H1 (cell line): ENCODE results near the gene SPECC1. TPM values are rescaled to one million over a fixed set of nuclear protein-coding genes. Genes with fewer than 3 reads are reported as not detected.
A peak's percentile ranks its signal among the peaks of the same experiment; 100 is the strongest.

Experiments used
- CTCF ChIA-PET: fragments of 300-600 bp; sonication (Branson Sonifier 250); formaldehyde crosslinking; loops from one replicate; lab custom pipeline; 2021; ENCODE audit not compliant: partially characterized antibody; lab: Charles Lee
- POLR2A ChIA-PET: fragments of 300-600 bp; sonication (Branson Sonifier 250); formaldehyde crosslinking; loops from one replicate; lab custom pipeline; 2021; ENCODE audit warnings: inconsistent platforms; ENCODE audit not compliant: partially characterized antibody; lab: Charles Lee
- DNase-seq, 2 experiments: peaks; one replicate each; pipeline versions ENCODE4 v3.0.0 to v3.0.0-alpha.2; 2010 to 2022; ENCODE audit warnings: low spot score in 2 of 2, low read depth in 1 of 2, mixed read lengths in 1 of 2
- FAIRE-seq: peaks from 2 replicates; lab custom pipeline; 2011; peaks lifted over from hg19 to GRCh38; lab: Jason Lieb, UNC
- H2AFZ ChIP-seq: 2 replicates; pipeline ENCODE4 v1.8.1; 2012; ENCODE audit warnings: low read length, inconsistent platforms
- H2AK5ac ChIP-seq: 2 replicates; pipeline ENCODE4 v1.6.1; 2013; ENCODE audit warnings: low read depth, low read length
- H2BK120ac ChIP-seq: replicated peaks from 2 replicates; pipeline ENCODE3; 2013; ENCODE audit warnings: low read depth, low read length, inconsistent platforms
- H2BK12ac ChIP-seq: 2 replicates; pipeline ENCODE4 v1.6.1; 2013; ENCODE audit warnings: low read depth, low read length
- H2BK15ac ChIP-seq: 2 replicates; pipeline ENCODE4 v1.6.1; 2013; ENCODE audit warnings: low read length
- H2BK20ac ChIP-seq: 2 replicates; pipeline ENCODE4 v1.6.1; 2013; ENCODE audit warnings: low read length
- H2BK5ac ChIP-seq: 2 replicates; pipeline ENCODE4 v1.6.1; 2013; ENCODE audit warnings: low read depth, low read length
- H3K14ac ChIP-seq: 2 replicates; pipeline ENCODE4 v1.6.1; 2013; ENCODE audit warnings: inconsistent platforms; ENCODE audit not compliant: insufficient read length
- H3K18ac ChIP-seq: 2 replicates; pipeline ENCODE4 v1.6.1; 2013; ENCODE audit warnings: low read length; ENCODE audit errors: extremely low read depth
- H3K23ac ChIP-seq: 2 replicates; pipeline ENCODE4 v1.6.1; 2013; ENCODE audit warnings: inconsistent platforms; ENCODE audit not compliant: insufficient read length
- H3K23me2 ChIP-seq: 2 replicates; pipeline ENCODE4 v1.6.1; 2013; ENCODE audit warnings: low read depth, low read length
- H3K27ac ChIP-seq: 2 replicates; pipeline ENCODE4 v1.6.1; 2011; ENCODE audit warnings: low read depth, low read length, inconsistent platforms
- H3K27me3 ChIP-seq, 4 experiments: replicated peaks in 1 of 4; 1 replicate in 1 of 4; 2 replicates in 3 of 4; pipeline versions ENCODE4 v1.6.1 to v1.8.1; 2011 to 2013; ENCODE audit warnings: low read length in 3 of 4, mild to moderate bottlenecking in 3 of 4, inconsistent platforms in 2 of 4, mixed read lengths in 2 of 4, moderate library complexity in 1 of 4; ENCODE audit not compliant: control insufficient read depth in 3 of 4, insufficient read depth in 3 of 4; ENCODE audit errors: extremely low read depth in 1 of 4
- H3K36me3 ChIP-seq, 4 experiments: 2 replicates each; pipeline versions ENCODE4 v1.6.1 to v1.8.1; 2011 to 2013; ENCODE audit warnings: mild to moderate bottlenecking in 4 of 4, low read length in 3 of 4, moderate library complexity in 2 of 4, control low read depth in 1 of 4, inconsistent platforms in 1 of 4; ENCODE audit not compliant: insufficient read depth in 4 of 4, control insufficient read depth in 2 of 4
- H3K4ac ChIP-seq: replicated peaks from 2 replicates; pipeline ENCODE3; 2013; ENCODE audit warnings: low read length, low read depth, mixed read lengths, inconsistent platforms; ENCODE audit not compliant: insufficient read length
- H3K4me1 ChIP-seq, 4 experiments: replicated peaks in 1 of 4; 1 replicate in 1 of 4; 2 replicates in 3 of 4; pipeline versions ENCODE4 v1.6.1 to v1.8.1; 2011 to 2013; ENCODE audit warnings: low read length in 3 of 4, inconsistent platforms in 2 of 4, mixed read lengths in 1 of 4; ENCODE audit not compliant: insufficient read depth in 4 of 4, control insufficient read depth in 3 of 4
- H3K4me2 ChIP-seq, 2 experiments: 2 replicates each; pipeline versions ENCODE4 v1.6.1 to v1.8.1; 2011 to 2013; ENCODE audit warnings: low read depth in 2 of 2, low read length in 2 of 2, control low read depth in 1 of 2, inconsistent platforms in 1 of 2, mild to moderate bottlenecking in 1 of 2; ENCODE audit not compliant: insufficient read depth in 1 of 2
- H3K4me3 ChIP-seq, 4 experiments: fragments of 200-600, 300-600 bp in 1 of 4; sonication (generic), shearing (Covaris generic), sonication (Bioruptor Twin) in 1 of 4; 2 replicates each; pipeline versions ENCODE4 v1.5.1 to v1.8.1; 2011 to 2016; ENCODE audit warnings: low read length in 4 of 4, low read depth in 3 of 4, control low read depth in 2 of 4, inconsistent platforms in 2 of 4, mild to moderate bottlenecking in 2 of 4, mixed read lengths in 1 of 4, moderate library complexity in 1 of 4; ENCODE audit not compliant: insufficient read depth in 2 of 4; ENCODE audit errors: extremely low read depth in 1 of 4
- H3K56ac ChIP-seq: replicated peaks from 2 replicates; pipeline ENCODE3; 2013; ENCODE audit warnings: low read depth, mild to moderate bottlenecking, mixed read lengths, low read length, inconsistent platforms; ENCODE audit not compliant: insufficient read length
- H3K79me1 ChIP-seq: 2 replicates; pipeline ENCODE4 v1.6.1; 2013; ENCODE audit warnings: low read depth, low read length, control low read depth
- H3K79me2 ChIP-seq, 2 experiments: 2 replicates each; pipeline versions ENCODE4 v1.6.1 to v1.8.1; 2012 to 2013; ENCODE audit warnings: low read length in 2 of 2, mild to moderate bottlenecking in 2 of 2, inconsistent platforms in 1 of 2; ENCODE audit not compliant: insufficient read depth in 2 of 2, control insufficient read depth in 1 of 2
- H3K9ac ChIP-seq, 4 experiments: replicated peaks in 1 of 4; 1 replicate in 1 of 4; 2 replicates in 3 of 4; pipeline versions ENCODE4 v1.6.1 to v1.8.1; 2011 to 2013; ENCODE audit warnings: low read depth in 3 of 4, low read length in 3 of 4, control low read depth in 2 of 4, mild to moderate bottlenecking in 2 of 4, moderate library complexity in 2 of 4, inconsistent platforms in 1 of 4; ENCODE audit errors: extremely low read depth in 1 of 4
- H3K9me3 ChIP-seq, 2 experiments: 2 replicates each; pipeline versions ENCODE4 v1.6.1 to v1.8.1; 2012 to 2013; ENCODE audit warnings: mild to moderate bottlenecking in 2 of 2, moderate library complexity in 2 of 2, control low read depth in 1 of 2, inconsistent platforms in 1 of 2, low read depth in 1 of 2, low read length in 1 of 2, mixed read lengths in 1 of 2; ENCODE audit not compliant: insufficient read depth in 2 of 2
- H4K20me1 ChIP-seq, 2 experiments: replicated peaks in 1 of 2; 2 replicates each; pipeline versions ENCODE3 to v1.8.1; 2011 to 2013; ENCODE audit warnings: inconsistent platforms in 2 of 2, low read length in 2 of 2, mild to moderate bottlenecking in 1 of 2; ENCODE audit not compliant: insufficient read depth in 2 of 2, control insufficient read depth in 1 of 2
- H4K5ac ChIP-seq: 2 replicates; pipeline ENCODE4 v1.6.1; 2013; ENCODE audit warnings: low read length, low read depth, mixed read lengths, inconsistent platforms; ENCODE audit not compliant: insufficient read length
- H4K8ac ChIP-seq: 2 replicates; pipeline ENCODE4 v1.8.0; 2013; ENCODE audit warnings: mild to moderate bottlenecking, moderate library complexity, low read length, inconsistent platforms; ENCODE audit not compliant: insufficient read depth; ENCODE audit errors: extremely low read depth
- H4K91ac ChIP-seq: replicated peaks from 2 replicates; pipeline ENCODE3; 2013; ENCODE audit warnings: low read length, mixed read lengths, inconsistent platforms; ENCODE audit not compliant: insufficient read length
- CREB1 ChIP-seq: IDR thresholded peaks from 2 replicates; pipeline ENCODE4 v1.6.1; 2012; ENCODE audit warnings: inconsistent platforms
- SIN3A ChIP-seq, 2 experiments: IDR thresholded peaks in 1 of 2; conservative IDR thresholded peaks in 1 of 2; 2 replicates each; pipeline ENCODE4 v1.6.1; 2011 to 2012; ENCODE audit warnings: low read length in 2 of 2, improper control_type of control experiment in 1 of 2, low read depth in 1 of 2, mild to moderate bottlenecking in 1 of 2
- SIX5 ChIP-seq: IDR thresholded peaks from 2 replicates; pipeline ENCODE4 v1.6.1; 2011; ENCODE audit warnings: mild to moderate bottlenecking, low read depth, low read length
- TBP ChIP-seq: IDR thresholded peaks from 2 replicates; pipeline ENCODE4 v1.6.1; 2011; ENCODE audit warnings: low read depth, low read length, improper control_type of control experiment
- TEAD4 ChIP-seq: IDR thresholded peaks from 2 replicates; pipeline ENCODE4 v1.6.1; 2012; ENCODE audit warnings: low read depth, low read length, inconsistent platforms, mixed read lengths
- WGBS, 2 experiments: shearing (Covaris generic) in 1 of 2; methylation state at CpG; one replicate each; pipeline versions ENCODE4 v1.1.6 to v1.1.7; 2013 to 2015; ENCODE audit warnings: low lambda C conversion rate in 2 of 2, mixed read lengths in 2 of 2, inconsistent platforms in 1 of 2, low coverage in 1 of 2, missing lambda C conversion rate in 1 of 2; ENCODE audit not compliant: insufficient replicate concordance in 2 of 2, insufficient coverage in 1 of 2, insufficient read length in 1 of 2; ENCODE audit errors: extremely low coverage in 1 of 2, missing lambda C conversion rate in 1 of 2; 5-methylcytosine and 5-hydroxymethylcytosine counted together
- polyA plus RNA-seq, 7 experiments: library from polyadenylated mRNA; depleted of rRNA in 3 of 7; stranded (reverse) in 5 of 7; unstranded in 2 of 7; fragments of >200 nt in 5 of 7; fragments of 200-250 nt in 2 of 7; gene quantifications; 1 replicate in 5 of 7; 2 replicates in 1 of 7; 4 replicates in 1 of 7; pipeline versions ENCODE4 v1.2.1 to v1.2.3, GENCODE V29; 2011 to 2013; ENCODE audit warnings: missing spikeins in 2 of 7, mixed read lengths in 2 of 7
- total RNA-seq: library from RNA; stranded (reverse); fragmentation: NEBNext Ultra II Directional; extraction: Animal tissue kit (Norgen Biotek cat#: 25700); gene quantifications from 2 replicates; pipeline ENCODE4 v1.2.1, GENCODE V29; 2021

SPECC1 gene
- total and polyA plus RNA-seq, 2 of the 8 experiments (the other 6 are each of a cell fraction or from before 2014, with no cell fraction given): 35.8 to 87.9 TPM

DNA sequence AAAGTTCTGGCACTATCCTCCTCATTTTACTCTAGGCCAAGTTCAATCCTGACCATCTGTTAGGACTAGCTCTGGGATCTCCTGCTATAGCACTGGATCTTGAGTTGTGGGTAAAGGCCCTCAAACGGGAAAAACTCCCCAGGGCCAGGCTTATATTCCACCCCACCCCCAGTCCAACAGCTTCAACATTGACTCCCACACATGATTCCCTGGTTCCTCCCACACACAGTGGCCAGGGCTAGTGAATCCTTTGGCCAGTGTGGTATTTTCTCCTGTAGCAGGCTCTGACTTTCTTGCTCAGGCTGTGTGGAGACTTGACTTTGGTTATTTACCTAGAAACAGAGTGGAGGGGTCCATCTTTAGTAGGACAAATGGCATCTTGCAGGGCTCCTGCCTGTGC lies 21.3 kb upstream of the SPECC1 start:
- H2AFZ ChIP-seq: no peak overlapping the region
- CTCF ChIA-PET: interaction anchor here (2.5 kb wide), 1 partner anchor 22 kb away, joined by 10 read pairs; the partner anchor contains the start of gene SPECC1
- FAIRE-seq: no peak

More for the DNA sequence above, 21.3 kb upstream of the SPECC1 start:
- no peak for TF ChIP-seq SIN3A (conservative IDR thresholded peaks at IDR 0.05 in 1 of 2, IDR thresholded peaks at IDR 0.05 in 1 of 2; ENCODE audit: low read depth in 1 of 2, low read length in 2 of 2)
- TF ChIP-seq TEAD4: no peak
- TF ChIP-seq TBP: no peak
- no peak for TF ChIP-seq CREB1
- no peak for TF ChIP-seq SIX5
- Histone ChIP-seq H3K9me3 (no peaks in the 10 kb centered on the region), H4K5ac (no peak overlapping the region), H3K9ac (no peak overlapping the region), H4K8ac (no peak overlapping the region), H2BK15ac (no peak overlapping the region), H2BK20ac (peak overlapping the region; percentile 6), H3K4me2 (no peak overlapping the region), H3K27ac (no peak overlapping the region), H2BK12ac (peak overlapping the region; percentile 42; the same call in 1 of the 2 replicates), H3K14ac (no peak overlapping the region), H4K20me1 (no peaks in the 10 kb centered on the region), H3K4me1 (peaks cover 0 to 10% (median 5%) of the 10 kb centered on the region in 4 experiments; a peak in 5 of 7 replicates), H3K79me2 (no peaks in the 10 kb centered on the region), H3K27me3 (no peaks in the 10 kb centered on the region), H4K91ac (no peak overlapping the region), H3K79me1 (no peaks in the 10 kb centered on the region), H3K36me3 (no peaks in the 10 kb centered on the region), H3K18ac (no peak overlapping the region), H3K56ac (no peak overlapping the region), H2AK5ac (no peak overlapping the region), H3K23me2 (no peaks in the 10 kb centered on the region), H3K4me3 (no peak overlapping the region), H3K23ac (no peak overlapping the region), H3K4ac (no peak overlapping the region), H2BK5ac (peak overlapping the region; percentile 67; the same call in 1 of the 2 replicates), H2BK120ac (peak overlapping the region; percentile 79)
- POLR2A ChIA-PET: no interaction called here
- peak in 1 of 2 experiments; percentile 23 for DNase-seq
- 93% methylated on average over 1 of the region's 1 CpG; no CpG with 5 or more reads in 1 of the 2 experiments for WGBS, 2 experiments
